ENCODE data around the gene INPP5B.
"Not testable (repeated sequence)": the region's sequence is repeated elsewhere in the genome, so short reads cannot be mapped to it uniquely, and the experiment has no call there.

Gene INPP5B

DNA sequence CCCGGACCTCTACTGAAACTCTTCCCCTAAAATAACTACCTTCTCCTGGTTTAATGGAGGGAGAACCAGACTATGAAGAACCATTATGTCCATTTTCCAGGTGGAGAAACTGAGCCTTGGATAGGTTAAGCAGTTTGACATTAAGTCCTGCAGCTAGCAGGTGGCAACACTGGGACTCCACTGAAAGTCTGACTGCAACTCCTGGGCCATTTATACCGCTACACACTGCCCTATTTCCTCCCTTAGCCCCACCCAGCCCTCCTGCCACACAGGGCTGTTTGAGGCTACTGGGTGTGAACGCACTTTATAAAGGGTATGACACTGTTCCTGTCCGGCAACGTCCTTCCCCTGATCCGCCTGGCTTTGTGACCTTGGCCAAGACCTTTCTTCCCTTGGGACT, 511 bp upstream of the INPP5B start:
- no peak for DNase-seq

DNA sequence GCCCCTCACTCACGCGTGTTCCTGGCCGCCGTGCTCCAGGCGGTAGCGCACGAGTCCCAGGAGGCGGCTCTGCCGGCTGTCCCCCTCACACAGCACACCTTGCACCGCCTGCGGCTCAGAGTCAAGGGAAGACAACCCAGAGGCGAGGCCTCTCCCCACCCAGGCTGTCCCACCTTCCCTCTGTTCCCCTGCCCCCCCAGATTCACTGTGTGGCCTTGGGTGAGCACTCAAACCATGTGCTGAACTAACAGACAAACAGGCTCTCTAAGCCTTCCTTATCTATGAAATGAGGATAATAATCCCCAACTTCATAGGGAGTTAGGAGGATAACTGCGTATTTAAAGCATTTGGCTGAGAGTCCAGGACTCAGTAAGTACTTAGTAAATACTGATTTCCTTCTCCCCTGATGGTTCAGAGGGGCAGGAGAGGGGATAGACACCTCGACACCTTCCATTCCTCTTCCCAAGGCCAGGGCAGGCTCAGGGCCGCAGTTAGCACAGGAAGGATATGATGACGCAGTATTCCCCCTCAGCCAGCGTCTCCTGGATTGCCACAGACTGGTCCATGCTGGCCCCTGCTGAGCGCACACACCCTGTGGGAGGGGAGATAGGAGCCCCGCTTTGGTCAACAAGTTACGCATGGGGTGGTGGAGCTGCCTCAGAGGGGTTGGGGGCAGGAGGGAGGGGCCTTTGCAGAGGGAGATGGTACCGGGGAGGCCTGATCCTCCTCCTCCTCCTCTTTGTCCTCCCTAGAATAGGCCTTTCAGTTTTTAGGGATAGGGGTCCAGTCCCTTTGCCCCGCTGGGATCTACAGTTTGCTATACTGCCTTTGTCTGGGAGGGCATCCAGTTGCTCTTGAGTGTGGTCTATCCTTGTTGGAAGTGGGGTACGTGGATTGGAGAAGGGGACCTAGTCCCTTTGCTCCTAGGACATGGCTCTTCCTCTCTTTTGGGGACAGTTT, 830 bp downstream of the INPP5B start:
- DNase-seq, result peak; percentile 85

DNA sequence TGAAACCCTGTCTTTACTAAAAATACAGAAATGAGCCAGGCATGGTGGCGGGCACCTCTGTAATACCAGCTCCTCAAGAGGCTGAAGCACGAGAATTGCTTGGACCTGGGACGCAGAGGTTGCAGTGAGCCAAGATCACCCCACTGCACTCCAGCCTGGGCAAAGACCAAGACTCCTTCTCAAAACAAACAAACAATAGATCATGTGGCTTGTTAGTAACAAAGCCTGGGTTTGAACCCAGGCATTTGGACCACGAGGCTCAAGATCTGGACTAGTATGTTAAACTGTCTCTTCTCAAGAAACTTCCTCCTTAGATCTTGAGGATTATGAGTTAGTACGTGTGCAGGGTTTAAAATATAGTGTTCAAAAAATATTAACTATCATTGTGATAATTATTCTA, 1.6 kb downstream of the INPP5B start:
- no peak for DNase-seq

DNA sequence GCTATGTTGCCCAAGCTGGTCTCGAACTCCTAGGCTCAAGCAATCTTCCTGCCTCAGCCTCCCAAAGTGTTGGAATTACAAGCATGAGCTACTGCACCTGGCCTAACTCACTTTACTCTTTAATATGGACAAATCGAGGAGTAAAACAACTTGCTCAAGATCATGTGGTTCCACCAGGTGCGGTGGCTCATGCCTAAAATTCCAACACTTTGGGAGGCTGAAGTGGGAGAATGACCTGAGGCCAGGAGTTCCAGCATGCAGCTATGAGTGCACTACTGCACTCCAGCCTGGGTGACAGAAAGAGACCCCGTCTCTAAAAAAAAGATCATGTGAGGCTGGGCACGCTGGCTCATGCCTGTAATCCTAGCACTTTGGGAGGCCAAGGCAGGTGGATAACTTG, 2.0 kb downstream of the INPP5B start:
- DNase-seq, result no peak

DNA sequence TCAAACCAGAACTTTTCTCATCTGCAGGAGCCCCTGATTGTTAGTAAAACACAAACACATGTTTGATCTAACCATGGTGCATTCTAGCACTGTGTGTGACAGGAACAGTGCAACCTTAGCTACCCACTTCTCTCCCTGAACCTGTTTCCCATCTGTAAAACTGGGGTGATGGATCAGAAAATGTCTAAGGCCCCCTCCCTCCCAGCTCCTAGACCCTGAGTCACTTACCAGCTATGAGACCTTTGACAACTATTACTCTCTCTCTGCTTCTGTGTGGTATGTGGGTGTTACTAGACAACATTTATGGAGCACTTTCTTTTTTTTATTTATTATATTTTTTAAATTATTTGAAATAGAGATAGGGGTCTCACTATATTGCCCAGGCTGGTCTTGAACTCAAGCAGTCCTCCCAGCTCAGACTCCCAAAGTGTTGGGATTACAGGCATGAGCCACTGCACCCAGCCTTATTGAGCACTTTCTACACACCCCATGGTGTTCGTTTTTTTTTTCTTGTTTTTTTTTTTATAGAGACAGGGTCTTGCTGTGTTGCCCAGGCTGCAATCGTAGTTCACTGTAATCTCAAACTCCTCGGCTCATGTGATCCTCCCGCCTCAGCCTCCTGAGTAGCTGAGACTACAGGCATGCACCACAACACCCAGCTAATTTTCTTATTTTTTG, 2.6 kb downstream of the INPP5B start:
- peak; percentile 77 for DNase-seq

DNA sequence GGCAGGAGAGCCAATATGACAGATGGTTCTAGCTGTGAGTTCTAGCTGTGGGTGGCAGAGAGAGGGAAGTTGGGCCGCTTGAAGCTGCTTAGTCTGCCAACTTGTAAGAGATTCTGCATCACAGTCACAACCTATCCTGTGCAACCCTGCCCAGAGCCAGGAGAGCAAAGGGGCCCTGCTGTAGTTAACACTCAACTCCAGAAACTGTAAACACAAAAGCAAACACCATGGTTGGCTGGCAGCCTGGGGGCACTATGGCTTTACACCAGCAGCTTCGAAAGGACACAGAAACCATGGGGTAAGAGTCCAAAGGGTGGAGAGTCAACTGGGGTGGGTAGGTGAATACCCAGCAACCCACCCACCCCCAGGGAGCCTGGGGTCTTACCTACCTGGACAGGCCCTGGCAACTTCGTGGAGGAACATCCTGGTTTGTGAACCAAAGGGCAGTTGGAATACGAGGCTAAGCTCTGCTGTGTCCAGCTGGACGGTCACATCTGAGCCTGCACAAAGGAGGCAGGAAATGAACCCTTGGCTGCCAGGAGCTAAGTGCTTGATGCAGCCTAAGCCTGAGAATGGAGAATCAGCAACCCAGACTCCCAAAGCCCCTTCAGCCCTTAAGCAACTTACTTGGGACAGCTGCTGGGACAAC, 6.4 kb downstream of the INPP5B start:
- DNase-seq, result no peak

DNA sequence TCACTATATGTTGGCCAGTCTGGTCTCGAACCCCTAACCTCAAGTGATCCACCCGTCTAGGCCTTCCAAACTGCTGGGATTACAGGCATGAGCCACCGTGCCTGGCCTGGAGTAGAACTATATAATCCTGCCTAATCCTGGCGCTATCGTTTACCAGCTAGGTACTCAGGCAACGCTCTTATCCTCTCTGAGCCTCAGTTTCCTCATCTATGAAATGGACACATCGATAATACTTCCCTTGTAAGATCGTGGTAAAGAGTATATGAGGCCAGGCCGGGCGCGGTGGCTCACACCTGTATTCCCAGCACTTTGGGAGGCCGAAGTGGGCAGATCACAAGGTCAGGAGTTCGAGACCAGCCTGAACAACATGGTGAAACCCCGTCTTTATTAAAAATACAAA, 10.1 kb downstream of the INPP5B start:
- not testable (repeated sequence) for DNase-seq

DNA sequence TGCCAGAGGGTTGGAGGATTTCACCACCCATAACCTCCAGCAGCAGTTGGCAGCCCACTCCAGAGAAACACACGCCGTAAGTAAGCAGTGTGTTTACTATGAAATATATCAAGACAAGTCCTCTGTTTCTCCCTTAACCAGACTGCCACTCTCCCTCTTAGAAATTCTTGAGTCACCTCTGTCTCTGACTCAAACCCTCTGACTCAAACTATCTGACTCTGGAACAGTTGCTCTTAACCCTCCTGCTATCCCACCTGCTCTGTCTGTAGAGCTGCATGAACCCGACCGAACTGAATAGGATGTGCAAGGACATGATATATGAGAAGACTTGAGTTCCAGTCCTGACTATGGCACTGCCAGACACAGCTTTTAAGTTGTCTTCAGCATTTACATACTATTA, 14.1 kb downstream of the INPP5B start:
- DNase-seq, result peak; percentile 79

DNA sequence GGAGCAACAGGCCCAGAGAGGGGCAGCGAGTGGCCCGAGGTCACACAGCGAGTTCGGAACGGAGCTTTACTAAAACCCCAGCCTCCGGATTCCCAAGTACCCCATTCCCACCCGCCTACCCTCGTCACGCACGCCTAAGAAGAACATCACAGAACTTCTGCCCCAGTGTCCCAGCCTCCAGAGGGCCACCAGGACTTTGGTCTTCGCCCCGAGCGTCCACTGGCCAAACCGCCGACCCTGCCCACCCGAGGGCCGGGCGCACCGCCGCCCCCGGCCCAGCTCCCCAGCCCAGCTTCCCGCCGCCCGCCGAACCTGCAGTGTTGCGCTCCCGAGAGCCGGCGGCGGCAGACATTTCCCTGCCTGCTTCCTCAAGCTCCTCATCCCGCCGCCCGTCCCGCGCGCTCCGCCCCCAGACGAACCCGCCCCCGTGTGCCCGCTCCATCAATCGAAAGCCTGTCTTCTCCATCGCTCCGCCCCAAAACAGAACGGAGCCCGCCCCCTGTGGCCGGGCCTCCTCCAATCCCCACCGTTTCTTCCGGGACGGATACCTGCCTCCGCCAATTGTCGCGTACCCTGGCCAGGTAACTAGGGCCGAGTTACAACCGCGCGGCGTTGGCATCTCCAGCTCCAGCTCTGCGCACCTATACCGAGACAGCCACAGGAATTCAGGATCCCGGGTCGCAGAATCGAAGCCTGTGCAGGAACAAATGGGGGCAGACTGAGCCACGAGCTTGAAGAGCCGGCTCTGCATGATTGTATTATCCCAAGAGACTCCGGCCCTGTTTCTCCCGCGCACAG, 15.3 kb downstream of the INPP5B start:
- DNase-seq, result peak; percentile 97

DNA sequence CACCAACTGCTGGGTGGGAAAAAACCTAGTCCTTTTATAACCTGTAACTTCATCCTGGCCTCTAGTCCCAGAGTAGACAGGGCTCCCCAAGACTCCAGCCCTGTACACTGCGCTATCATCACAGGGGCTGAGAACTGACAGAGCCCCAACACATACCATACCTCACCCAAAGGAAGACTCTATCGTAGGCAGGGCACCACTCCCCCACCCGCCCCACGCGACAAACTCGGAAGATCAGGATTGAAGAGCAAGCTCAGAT, 15.8 kb downstream of the INPP5B start:
- no peak for DNase-seq

DNA sequence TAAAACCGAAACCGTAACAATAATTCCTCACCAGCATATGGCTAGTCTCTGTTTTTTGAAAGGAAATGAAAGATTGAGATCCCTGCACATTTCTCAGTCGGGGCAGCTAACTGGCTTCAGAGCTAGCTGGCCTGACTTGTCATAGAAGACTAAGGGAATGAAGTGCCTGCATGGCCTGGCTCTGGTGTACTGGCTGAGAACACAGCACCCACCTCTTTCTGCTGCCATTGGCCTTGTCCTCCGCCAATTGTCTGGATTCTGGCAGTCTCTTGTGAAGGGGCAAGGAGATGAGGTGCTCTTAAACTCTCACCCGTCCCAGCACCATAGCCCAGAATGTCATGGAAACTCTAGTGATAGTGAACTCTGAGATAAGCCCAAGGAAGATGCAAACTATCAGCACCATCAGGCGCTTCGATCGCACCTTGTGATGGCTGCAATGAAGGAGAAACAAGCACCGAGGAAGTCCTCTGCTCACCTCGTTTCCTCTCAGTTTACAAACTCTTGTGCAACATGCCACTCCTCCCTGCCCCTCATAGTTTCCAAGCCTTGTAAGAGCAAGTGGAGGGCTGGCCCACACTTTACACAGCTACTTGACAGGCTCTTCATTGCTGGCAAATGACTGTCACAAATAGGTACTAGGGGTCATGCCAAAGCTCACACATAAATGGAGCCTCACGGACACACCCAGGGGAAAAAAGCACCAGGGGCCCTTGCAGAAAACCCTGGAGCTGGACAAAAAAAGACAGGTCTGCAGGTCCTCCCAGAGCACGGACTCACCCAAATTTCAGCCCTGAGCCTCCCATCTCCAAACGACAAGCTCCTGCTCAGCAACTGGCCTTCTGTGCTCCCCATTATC, 16.4 kb downstream of the INPP5B start:
- DNase-seq, result peak; percentile 25

DNA sequence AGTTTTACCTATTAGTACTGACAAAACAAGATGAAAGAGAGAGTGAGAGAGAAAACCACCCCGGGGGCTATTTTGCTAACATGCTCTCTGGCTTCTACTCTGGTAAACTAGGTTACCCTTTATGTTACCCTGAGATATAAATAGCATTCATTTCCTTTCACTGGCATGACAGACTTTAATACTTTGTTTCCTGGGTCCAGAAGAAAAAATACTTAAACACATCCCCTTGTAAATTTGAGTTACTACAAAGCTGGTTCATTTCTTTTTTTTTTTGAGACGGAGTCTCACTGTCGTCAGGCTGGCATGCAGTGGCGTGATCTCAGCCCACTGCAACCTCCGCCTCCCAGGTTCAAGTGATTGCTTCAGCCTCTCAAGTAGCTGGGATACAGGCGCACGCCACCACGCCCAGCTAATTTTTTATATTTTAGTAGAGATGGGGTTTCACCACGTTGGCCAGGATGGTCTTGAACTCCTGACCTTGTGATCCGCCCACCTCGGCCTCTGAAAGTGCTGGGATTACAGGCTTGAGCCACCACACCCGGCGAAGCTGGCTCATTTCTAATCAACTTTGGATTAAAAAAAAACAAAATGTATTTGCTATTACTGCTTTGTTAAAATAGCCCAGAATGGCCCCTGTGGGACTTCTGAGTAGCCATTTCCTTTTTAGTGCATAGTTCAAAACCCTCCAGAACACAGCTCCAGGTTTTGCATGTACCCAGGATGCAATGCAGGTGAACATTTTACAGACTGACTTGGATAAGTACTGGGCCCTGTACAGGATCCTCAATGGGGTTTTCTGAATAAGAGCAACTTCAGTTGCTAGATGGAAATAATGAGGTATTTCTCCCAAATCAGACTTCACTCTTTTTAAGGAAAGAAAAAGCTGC, 20.6 kb downstream of the INPP5B start:
- no peak for DNase-seq

DNA sequence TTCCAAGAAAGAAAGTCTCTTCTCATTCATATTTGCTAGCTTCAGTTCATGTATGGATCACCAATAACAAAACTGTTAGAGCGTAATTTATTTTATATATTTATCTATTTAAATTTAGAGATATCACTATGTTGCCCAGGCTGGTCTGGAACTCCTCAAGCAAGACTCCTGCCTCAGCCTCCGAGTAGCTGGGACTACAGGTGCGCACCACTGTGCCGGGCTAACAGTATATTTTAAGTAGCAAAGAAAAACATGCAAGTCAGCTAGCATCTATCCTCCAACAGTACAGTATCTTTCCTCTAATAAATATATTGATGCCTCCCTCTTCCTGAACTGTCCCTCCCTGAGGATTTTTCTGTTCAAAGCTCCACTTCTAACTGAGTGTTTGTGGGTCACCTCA, 21.5 kb downstream of the INPP5B start:
- DNase-seq, result no peak

DNA sequence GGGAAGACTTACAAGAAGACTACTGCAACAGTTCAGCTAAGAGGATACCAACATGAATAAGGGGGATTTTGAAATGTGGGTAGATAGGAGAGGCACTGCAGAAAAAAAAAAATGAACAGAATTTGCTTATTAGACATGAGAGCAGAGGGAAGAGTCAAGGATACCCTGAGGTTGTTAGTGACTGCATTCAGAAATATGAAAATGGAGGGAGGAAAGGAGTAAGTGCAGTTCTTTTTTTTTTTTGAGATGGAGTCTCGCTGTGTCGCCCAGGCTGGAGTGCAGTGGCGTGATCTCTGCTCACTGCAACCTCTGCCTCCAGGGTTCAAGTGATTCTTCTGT, 23.3 kb downstream of the INPP5B start:
- DNase-seq, result no peak

DNA sequence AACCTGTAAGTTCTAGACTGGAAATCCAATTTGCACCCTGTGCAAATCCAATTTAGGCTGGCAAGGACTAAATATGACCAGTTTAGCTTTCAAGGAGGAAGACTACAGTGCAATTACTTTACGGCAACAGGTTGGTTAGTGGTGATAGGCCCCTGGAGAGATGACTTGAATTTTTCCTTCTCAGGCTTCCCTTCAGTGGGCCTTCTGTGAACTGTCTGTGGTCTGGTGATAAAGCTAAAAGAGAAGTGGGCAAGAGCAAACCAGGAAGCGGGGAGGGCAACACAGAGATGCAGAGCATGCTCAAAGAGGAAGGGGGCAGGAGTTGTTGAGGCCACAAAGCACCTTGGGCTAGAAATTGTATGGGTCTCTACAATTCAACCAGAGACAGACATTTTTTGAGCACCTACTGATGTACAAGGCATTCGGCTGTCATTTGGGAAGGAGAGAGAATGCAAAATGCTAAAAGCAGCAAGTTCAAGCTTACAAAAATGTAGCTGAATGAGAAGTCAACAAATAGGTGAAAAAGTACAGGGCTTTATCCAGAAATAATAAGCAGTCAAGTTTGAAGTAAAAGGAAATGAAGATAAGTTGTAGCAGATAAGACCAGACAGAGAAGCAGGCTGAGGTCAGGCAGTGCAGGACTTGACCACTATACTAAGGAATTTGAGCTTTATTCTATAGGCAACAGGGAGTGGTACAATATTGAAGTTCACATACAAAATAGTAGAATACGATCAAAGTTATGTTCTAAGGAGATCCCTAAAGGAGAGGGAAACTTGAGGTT, 23.9 kb downstream of the INPP5B start:
- DNase-seq, result no peak

DNA sequence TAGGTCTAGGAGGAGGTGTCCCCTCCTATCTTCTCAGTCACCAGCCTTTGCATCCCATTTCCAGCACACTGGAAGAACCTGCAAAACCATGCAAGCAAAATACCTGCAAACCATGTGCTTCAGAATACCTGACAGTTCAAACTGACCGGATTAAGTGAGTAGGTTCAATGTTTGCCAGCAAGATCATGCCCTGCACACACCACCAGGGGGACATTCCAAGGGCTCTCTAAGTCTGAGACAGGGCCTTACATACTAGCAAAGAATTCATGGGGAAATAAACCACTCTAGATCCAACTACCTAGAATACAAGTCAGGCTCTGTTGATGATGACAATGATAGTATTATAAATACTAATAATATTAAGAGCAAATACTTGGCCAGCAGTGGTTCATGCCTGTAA, 27.6 kb downstream of the INPP5B start:
- DNase-seq, result peak; percentile 33

DNA sequence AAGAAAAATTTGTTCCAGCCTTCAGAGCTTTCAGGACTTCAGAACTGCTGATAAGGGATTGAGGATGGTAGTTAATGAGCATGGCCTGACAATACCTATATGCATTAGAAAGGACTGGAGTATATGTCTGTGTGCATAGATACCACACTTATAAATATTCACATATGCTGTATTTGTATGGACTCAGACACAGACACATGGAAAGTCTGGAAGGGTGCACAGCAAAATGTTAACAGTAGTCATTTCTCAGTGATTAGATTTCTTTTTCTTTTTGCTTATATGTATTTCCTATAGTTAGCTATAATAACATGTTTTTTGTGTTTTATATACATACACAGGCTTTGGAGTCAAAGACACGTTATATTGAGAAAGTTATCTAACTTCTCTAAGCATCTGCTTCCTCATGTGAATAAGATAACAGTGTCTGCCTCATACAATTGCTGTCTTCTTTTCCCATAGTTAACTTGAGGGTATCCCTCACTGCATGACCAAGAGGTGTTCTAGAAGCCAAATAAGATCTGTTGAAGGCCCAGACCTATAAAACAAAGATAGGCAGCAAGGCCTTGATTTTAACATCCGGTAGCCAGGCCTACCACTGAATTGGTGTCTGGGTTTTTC, 31.3 kb downstream of the INPP5B start:
- DNase-seq, result no peak

DNA sequence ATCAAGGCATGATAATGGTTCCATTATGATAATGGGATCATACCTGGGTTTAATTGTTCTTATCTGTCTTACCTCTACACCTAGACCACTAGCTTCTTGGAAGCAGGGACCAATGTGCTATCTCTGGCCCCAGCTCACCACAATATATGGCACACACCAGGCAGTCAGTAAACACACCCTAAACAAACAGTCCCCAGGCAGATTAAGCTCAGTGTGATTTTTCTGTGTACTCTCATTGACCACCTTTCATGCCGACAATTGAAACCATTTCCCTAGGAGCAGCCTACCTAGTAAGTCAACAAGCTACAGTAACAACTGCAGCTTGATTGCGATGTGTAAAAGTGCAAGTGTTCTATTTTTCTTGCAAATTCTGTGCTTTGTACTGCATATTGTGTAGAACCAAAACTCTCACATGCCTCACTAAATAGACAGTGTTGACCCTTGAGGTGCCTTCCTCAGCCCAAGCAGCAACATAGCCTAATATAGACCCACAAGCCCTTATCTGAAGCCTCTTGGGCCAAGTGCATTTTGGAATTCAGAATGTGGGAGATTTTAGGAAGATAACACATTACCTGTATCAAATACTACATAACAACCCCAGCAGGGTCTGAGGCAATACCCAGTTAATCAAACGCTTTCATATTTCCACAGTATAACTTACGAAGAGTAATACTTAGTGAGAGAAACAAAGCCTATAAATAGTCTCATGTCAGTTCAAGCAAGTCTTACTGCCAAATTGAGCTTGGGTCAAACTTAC, 32.0 kb downstream of the INPP5B start:
- DNase-seq, result no peak

DNA sequence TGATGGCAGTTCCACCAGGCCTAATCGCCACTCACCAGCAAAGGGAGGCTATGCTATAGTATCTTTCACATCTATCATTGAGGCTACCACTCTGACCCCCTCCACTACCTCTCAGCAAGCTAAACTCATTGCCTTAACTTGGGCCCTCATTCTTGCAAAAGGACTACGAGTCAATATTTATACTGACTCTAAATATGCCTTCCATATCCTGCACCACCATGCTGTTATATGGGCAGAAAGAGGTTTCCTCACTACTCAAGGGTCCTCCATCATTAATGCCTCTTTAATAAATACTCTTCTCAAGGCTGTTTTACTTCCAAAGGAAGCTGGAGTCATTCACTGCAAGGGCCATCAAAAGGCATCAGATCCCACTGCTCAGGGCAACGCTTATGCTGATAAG, 35.4 kb downstream of the INPP5B start:
- DNase-seq, result not testable (repeated sequence)
